HEK293 (cell line): ENCODE results near the gene SSTR4.

Source experiments
- CTCF ChIA-PET: fragments of 350-600 bp; formaldehyde crosslinking; extraction: SDS; loops from one replicate; lab custom pipeline; 2021; ENCODE audit warnings: antibody characterized with exemption; lab: Yijun Ruan, JAX
- POLR2A ChIA-PET: fragments of 300-600 bp; formaldehyde crosslinking; extraction: SDS; loops from one replicate; lab custom pipeline; 2020; ENCODE audit warnings: antibody characterized with exemption, inconsistent platforms; lab: Yijun Ruan, JAX
- H3K27ac ChIP-seq: fragments of 200-500 bp; sonication (Bioruptor generic); 2 replicates; pipeline ENCODE4 v1.5.1; 2014; ENCODE audit warnings: low read depth, low read length, control low read depth, inconsistent platforms; ENCODE audit errors: extremely low read depth
- H3K36me3 ChIP-seq, 2 experiments: fragments of 200-500 bp in 1 of 2; sonication (Bioruptor generic) in 1 of 2; 1 replicate in 1 of 2; 2 replicates in 1 of 2; pipeline ENCODE4 v1.5.1; 2014 to 2017; ENCODE audit warnings: inconsistent platforms in 2 of 2, low read length in 2 of 2; ENCODE audit not compliant: control insufficient read depth in 2 of 2, insufficient read depth in 1 of 2
- H3K4me1 ChIP-seq: fragments of 200-500 bp; sonication (Bioruptor generic); 2 replicates; pipeline ENCODE4 v1.5.1; 2014; ENCODE audit warnings: mild to moderate bottlenecking, low read length, inconsistent platforms; ENCODE audit not compliant: control insufficient read depth, insufficient read depth
- H3K4me3 ChIP-seq: 2 replicates; pipeline ENCODE4 v1.5.1; 2011; ENCODE audit warnings: low read depth, mild to moderate bottlenecking, control low read depth, low read length, moderate library complexity
- H3K9me3 ChIP-seq: fragments of 200-500 bp; sonication (Bioruptor generic); 2 replicates; pipeline ENCODE4 v1.5.1; 2014; ENCODE audit warnings: low read depth, low read length, inconsistent platforms; ENCODE audit not compliant: control insufficient read depth, insufficient read depth
- EGR2 ChIP-seq: fragments of 450-650 bp; formaldehyde crosslinking; IDR thresholded peaks from 2 replicates; pipeline ENCODE4 v1.5.1; 2016; ENCODE audit warnings: low read depth, missing biosample characterization, missing genetic modification characterization
- FEZF1 ChIP-seq: fragments of 450-650 bp; formaldehyde crosslinking; IDR thresholded peaks from 2 replicates; pipeline ENCODE4 v1.5.1; 2016; ENCODE audit warnings: missing biosample characterization, missing genetic modification characterization
- GLIS1 ChIP-seq: fragments of 450-650 bp; formaldehyde crosslinking; IDR thresholded peaks from 2 replicates; pipeline ENCODE4 v1.5.1; 2016; ENCODE audit warnings: missing biosample characterization, missing genetic modification characterization
- TRIM28 ChIP-seq: IDR thresholded peaks from 2 replicates; pipeline ENCODE4 v1.6.1; 2011; ENCODE audit warnings: low read length, control low read depth, borderline replicate concordance
- ZBTB8A ChIP-seq: fragments of 450-650 bp; formaldehyde crosslinking; IDR thresholded peaks from 2 replicates; pipeline ENCODE4 v1.5.1; 2016; ENCODE audit warnings: missing biosample characterization, missing genetic modification characterization
- ZEB2 ChIP-seq: fragments of 450-650 bp; formaldehyde crosslinking; IDR thresholded peaks from 2 replicates; pipeline ENCODE4 v1.5.1; 2016; ENCODE audit warnings: missing biosample characterization, missing genetic modification characterization
- ZFHX2 ChIP-seq: fragments of 450-650 bp; formaldehyde crosslinking; conservative IDR thresholded peaks from 2 replicates; pipeline ENCODE4 v1.5.1; 2016; ENCODE audit warnings: missing biosample characterization, missing genetic modification characterization
- ZFP3 ChIP-seq: fragments of 450-650 bp; formaldehyde crosslinking; IDR thresholded peaks from 2 replicates; pipeline ENCODE4 v1.5.1; 2016; ENCODE audit warnings: low read depth, missing biosample characterization, missing genetic modification characterization
- ZNF175 ChIP-seq: fragments of 450-650 bp; formaldehyde crosslinking; IDR thresholded peaks from 2 replicates; pipeline ENCODE4 v1.5.1; 2016; ENCODE audit warnings: missing biosample characterization, missing genetic modification characterization
- ZNF202 ChIP-seq: fragments of 450-650 bp; formaldehyde crosslinking; IDR thresholded peaks from 2 replicates; pipeline ENCODE4 v1.5.1; 2016; ENCODE audit warnings: missing biosample characterization, missing genetic modification characterization, borderline replicate concordance
- ZNF23 ChIP-seq: fragments of 450-650 bp; formaldehyde crosslinking; IDR thresholded peaks from 2 replicates; pipeline ENCODE4 v1.5.1; 2016; ENCODE audit warnings: missing biosample characterization, missing genetic modification characterization, borderline replicate concordance
- ZNF416 ChIP-seq: fragments of 450-650 bp; formaldehyde crosslinking; IDR thresholded peaks from 2 replicates; pipeline ENCODE4 v1.5.1; 2016; ENCODE audit warnings: missing biosample characterization, missing genetic modification characterization
- ZNF555 ChIP-seq: fragments of 450-650 bp; formaldehyde crosslinking; conservative IDR thresholded peaks from 2 replicates; pipeline ENCODE4 v1.5.1; 2017; ENCODE audit warnings: missing biosample characterization, mild to moderate bottlenecking, missing genetic modification characterization, inconsistent platforms
- ZNF561 ChIP-seq: fragments of 450-650 bp; IDR thresholded peaks from 2 replicates; pipeline ENCODE4 v1.5.1; 2018; ENCODE audit warnings: missing biosample characterization, missing genetic modification characterization, borderline replicate concordance
- ZNF624 ChIP-seq: fragments of 450-650 bp; formaldehyde crosslinking; IDR thresholded peaks from 2 replicates; pipeline ENCODE4 v1.5.1; 2017; ENCODE audit warnings: missing biosample characterization, missing genetic modification characterization
- ZNF791 ChIP-seq: fragments of 450-650 bp; formaldehyde crosslinking; IDR thresholded peaks from 2 replicates; pipeline ENCODE4 v1.5.1; 2016; ENCODE audit warnings: missing biosample characterization, missing genetic modification characterization
- ZNF843 ChIP-seq: fragments of 450-650 bp; formaldehyde crosslinking; IDR thresholded peaks from 2 replicates; pipeline ENCODE4 v1.5.1; 2016; ENCODE audit warnings: missing biosample characterization, missing genetic modification characterization
- TF ChIP-seq, protein P1 (sequence below): fragments of 450-650 bp; formaldehyde crosslinking; IDR thresholded peaks from 2 replicates; pipeline ENCODE4 v1.5.1; 2016; ENCODE audit warnings: missing biosample characterization, missing genetic modification characterization
- TF ChIP-seq, protein P2 (sequence below): fragments of 450-650 bp; formaldehyde crosslinking; IDR thresholded peaks from 2 replicates; pipeline ENCODE4 v1.5.1; 2016; ENCODE audit warnings: missing biosample characterization, missing genetic modification characterization
- TF ChIP-seq, protein P3 (sequence below): fragments of 450-650 bp; formaldehyde crosslinking; IDR thresholded peaks from 2 replicates; pipeline ENCODE4 v1.5.1; 2016; ENCODE audit warnings: missing biosample characterization, missing genetic modification characterization
- TF ChIP-seq, protein P4 (sequence below): fragments of 450-650 bp; formaldehyde crosslinking; IDR thresholded peaks from 2 replicates; pipeline ENCODE4 v1.5.1; 2016; ENCODE audit warnings: missing biosample characterization, missing genetic modification characterization
- TF ChIP-seq, protein P5 (sequence below): fragments of 450-650 bp; formaldehyde crosslinking; IDR thresholded peaks from 2 replicates; pipeline ENCODE4 v1.5.1; 2016; ENCODE audit warnings: missing biosample characterization, missing genetic modification characterization

SSTR4 gene

DNA sequence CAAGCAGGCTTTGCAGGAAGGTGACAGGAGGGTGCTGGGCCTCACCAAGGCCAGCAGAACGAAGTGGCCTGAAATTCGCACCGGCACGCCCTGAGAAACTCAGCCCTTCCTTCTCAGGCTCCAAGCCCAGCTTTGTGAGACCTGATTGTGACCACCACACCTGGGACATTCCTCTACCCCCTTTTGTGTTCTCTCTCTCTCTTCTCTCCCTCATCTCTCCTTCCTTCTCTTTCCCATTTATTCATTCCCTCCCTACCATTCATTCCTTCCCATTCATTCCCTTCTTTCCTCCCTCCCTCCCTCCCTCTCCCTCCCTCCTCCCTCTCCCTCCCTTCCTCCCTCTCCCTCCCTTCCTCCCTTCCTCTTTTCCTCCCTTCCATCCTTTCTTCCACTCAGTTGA, 42.2 kb downstream of the SSTR4 start:
- no peak overlapping the region for H3K4me3 ChIP-seq
- no peaks in the 10 kb centered on the region for H3K4me1 ChIP-seq
- no peak for TF ChIP-seq ZNF624 (tag by site-specific recombination)
- CTCF ChIA-PET, result no interaction called here
- no peak overlapping the region for H3K27ac ChIP-seq
- H3K9me3 ChIP-seq, result no peaks in the 10 kb centered on the region
- POLR2A ChIA-PET, result no interaction called here
- no peaks in the 10 kb centered on the region for H3K36me3 ChIP-seq

DNA sequence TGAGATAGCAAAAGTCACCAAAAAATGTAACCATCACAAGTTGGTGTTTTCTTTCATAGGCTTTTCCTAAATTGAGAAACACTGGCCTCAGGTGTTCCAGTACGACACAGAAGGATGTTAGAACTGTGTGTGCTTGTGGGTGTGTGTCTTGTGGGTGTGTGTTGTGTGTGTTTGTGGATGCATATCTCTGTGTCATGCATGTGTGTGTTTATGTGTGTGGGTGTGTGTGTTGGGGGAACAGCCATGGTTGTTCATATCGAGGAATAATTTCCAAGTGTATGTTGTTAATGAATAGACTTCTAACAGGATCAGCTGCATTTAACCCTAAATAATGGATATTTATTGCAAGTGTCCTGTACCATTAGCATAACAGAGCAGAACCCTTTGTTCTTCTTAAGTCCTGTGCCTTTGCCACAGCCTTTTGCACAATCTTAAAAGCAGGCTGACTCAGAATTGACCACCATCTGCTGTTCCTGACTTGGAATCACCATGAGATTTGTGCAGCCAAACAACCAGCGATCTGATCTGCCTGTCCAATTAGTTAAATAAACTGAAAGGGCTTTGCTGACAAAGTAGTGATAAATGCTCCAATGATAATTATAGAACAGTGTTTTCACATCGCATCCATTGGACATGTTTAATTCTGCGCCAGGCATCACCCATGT, 43.4 kb downstream of the SSTR4 start:
- Histone ChIP-seq H3K27ac (no peak overlapping the region), H3K9me3 (no peaks in the 10 kb centered on the region), H3K4me3 (no peak overlapping the region), H3K4me1 (no peaks in the 10 kb centered on the region), H3K36me3 (no peaks in the 10 kb centered on the region)
- TF ChIP-seq FEZF1 (tag by site-specific recombination) (no peak), EGR2 (tag by site-specific recombination) (peak; percentile 26; the same call in 1 of the 2 replicates), ZBTB8A (no peak), ZEB2 (tag by site-specific recombination) (no peak), ZNF416 (tag by site-specific recombination) (no peak), ZFP3 (no peak), GLIS1 (no peak), ZFHX2 (tag by site-specific recombination) (peak; percentile 61)
- TF ChIP-seq, protein P1, sequence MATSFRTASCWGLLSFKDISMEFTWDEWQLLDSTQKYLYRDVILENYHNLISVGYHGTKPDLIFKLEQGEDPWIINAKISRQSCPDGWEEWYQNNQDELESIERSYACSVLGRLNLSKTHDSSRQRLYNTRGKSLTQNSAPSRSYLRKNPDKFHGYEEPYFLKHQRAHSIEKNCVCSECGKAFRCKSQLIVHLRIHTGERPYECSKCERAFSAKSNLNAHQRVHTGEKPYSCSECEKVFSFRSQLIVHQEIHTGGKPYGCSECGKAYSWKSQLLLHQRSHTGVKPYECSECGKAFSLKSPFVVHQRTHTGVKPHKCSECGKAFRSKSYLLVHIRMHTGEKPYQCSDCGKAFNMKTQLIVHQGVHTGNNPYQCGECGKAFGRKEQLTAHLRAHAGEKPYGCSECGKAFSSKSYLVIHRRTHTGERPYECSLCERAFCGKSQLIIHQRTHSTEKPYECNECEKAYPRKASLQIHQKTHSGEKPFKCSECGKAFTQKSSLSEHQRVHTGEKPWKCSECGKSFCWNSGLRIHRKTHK, result no peak
- CTCF ChIA-PET, result interaction anchor here (0.5 to 1.3 kb wide), 6 partner anchors 12 to 351 kb away, joined by 3 to 7 read pairs (median 4); no protein-coding TSS in a partner anchor
- POLR2A ChIA-PET, result no interaction called here

DNA sequence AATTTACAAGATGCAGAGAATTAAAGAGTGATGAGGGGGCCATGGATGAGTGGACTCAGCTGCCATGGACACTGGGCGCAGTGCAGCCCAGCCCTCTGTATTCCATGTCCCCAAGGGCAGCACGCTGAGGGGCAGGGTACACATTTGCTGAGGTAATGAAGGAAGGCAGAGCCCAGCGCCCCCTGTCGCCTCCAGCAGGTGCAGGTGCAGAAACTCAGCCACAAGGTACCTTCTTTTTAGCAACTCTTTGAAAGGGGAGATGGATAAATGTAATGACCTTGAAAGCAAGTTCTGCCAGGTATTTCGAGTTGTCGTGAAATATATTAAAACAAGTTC, 43.9 kb downstream of the SSTR4 start:
- Histone ChIP-seq H3K9me3 (no peaks in the 10 kb centered on the region), H3K36me3 (no peaks in the 10 kb centered on the region), H3K4me3 (no peak overlapping the region), H3K27ac (no peak overlapping the region), H3K4me1 (no peaks in the 10 kb centered on the region)
- ChIA-PET POLR2A (no interaction called here), CTCF (interaction anchor here (0.6 to 1.3 kb wide), 10 partner anchors 11 to 355 kb away, joined by 3 to 7 read pairs (median 4); no protein-coding TSS in a partner anchor)
- TF ChIP-seq, protein P2, sequence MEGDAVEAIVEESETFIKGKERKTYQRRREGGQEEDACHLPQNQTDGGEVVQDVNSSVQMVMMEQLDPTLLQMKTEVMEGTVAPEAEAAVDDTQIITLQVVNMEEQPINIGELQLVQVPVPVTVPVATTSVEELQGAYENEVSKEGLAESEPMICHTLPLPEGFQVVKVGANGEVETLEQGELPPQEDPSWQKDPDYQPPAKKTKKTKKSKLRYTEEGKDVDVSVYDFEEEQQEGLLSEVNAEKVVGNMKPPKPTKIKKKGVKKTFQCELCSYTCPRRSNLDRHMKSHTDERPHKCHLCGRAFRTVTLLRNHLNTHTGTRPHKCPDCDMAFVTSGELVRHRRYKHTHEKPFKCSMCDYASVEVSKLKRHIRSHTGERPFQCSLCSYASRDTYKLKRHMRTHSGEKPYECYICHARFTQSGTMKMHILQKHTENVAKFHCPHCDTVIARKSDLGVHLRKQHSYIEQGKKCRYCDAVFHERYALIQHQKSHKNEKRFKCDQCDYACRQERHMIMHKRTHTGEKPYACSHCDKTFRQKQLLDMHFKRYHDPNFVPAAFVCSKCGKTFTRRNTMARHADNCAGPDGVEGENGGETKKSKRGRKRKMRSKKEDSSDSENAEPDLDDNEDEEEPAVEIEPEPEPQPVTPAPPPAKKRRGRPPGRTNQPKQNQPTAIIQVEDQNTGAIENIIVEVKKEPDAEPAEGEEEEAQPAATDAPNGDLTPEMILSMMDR (tag by site-specific recombination), result peak; percentile 21; the same call in 1 of the 2 replicates
- TF ChIP-seq, protein P3, sequence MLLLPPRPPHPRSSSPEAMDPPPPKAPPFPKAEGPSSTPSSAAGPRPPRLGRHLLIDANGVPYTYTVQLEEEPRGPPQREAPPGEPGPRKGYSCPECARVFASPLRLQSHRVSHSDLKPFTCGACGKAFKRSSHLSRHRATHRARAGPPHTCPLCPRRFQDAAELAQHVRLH (tag by site-specific recombination), result no peak
- TF ChIP-seq TRIM28, result 0 out of 2 replicates have a peak, but pooled peaks have one; percentile 36
- TF ChIP-seq ZNF555 (tag by site-specific recombination), result no peak
- TF ChIP-seq ZNF23 (tag by site-specific recombination), result no peak
- TF ChIP-seq ZNF843, result no peak
- TF ChIP-seq, protein P4, sequence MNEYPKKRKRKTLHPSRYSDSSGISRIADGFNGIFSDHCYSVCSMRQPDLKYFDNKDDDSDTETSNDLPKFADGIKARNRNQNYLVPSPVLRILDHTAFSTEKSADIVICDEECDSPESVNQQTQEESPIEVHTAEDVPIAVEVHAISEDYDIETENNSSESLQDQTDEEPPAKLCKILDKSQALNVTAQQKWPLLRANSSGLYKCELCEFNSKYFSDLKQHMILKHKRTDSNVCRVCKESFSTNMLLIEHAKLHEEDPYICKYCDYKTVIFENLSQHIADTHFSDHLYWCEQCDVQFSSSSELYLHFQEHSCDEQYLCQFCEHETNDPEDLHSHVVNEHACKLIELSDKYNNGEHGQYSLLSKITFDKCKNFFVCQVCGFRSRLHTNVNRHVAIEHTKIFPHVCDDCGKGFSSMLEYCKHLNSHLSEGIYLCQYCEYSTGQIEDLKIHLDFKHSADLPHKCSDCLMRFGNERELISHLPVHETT (tag by site-specific recombination), result no peak
- TF ChIP-seq ZNF175 (tag by site-specific recombination), result no peak
- TF ChIP-seq, protein P5, sequence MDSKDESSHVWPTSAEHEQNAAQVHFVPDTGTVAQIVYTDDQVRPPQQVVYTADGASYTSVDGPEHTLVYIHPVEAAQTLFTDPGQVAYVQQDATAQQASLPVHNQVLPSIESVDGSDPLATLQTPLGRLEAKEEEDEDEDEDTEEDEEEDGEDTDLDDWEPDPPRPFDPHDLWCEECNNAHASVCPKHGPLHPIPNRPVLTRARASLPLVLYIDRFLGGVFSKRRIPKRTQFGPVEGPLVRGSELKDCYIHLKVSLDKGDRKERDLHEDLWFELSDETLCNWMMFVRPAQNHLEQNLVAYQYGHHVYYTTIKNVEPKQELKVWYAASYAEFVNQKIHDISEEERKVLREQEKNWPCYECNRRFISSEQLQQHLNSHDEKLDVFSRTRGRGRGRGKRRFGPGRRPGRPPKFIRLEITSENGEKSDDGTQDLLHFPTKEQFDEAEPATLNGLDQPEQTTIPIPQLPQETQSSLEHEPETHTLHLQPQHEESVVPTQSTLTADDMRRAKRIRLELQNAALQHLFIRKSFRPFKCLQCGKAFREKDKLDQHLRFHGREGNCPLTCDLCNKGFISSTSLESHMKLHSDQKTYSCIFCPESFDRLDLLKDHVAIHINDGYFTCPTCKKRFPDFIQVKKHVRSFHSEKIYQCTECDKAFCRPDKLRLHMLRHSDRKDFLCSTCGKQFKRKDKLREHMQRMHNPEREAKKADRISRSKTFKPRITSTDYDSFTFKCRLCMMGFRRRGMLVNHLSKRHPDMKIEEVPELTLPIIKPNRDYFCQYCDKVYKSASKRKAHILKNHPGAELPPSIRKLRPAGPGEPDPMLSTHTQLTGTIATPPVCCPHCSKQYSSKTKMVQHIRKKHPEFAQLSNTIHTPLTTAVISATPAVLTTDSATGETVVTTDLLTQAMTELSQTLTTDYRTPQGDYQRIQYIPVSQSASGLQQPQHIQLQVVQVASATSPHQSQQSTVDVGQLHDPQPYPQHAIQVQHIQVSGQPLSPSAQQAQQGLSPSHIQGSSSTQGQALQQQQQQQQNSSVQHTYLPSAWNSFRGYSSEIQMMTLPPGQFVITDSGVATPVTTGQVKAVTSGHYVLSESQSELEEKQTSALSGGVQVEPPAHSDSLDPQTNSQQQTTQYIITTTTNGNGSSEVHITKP (tag by site-specific recombination), result no peak
- TF ChIP-seq ZNF202 (tag by site-specific recombination), result no peak
- TF ChIP-seq ZNF791, result no peak
- TF ChIP-seq ZNF561 (tag by site-specific recombination), result no peak
